Measurements from ENCODE around the gene ADAM17. TPM values are rescaled to one million over a fixed set of nuclear protein-coding genes. Genes with fewer than 3 reads are reported as not detected.
A peak's percentile ranks its signal among the peaks of the same experiment; 100 is the strongest.

Gene ADAM17
- total and polyA plus RNA-seq, 10 donors, result 9.4 to 54.0 (median 32.5) TPM

DNA sequence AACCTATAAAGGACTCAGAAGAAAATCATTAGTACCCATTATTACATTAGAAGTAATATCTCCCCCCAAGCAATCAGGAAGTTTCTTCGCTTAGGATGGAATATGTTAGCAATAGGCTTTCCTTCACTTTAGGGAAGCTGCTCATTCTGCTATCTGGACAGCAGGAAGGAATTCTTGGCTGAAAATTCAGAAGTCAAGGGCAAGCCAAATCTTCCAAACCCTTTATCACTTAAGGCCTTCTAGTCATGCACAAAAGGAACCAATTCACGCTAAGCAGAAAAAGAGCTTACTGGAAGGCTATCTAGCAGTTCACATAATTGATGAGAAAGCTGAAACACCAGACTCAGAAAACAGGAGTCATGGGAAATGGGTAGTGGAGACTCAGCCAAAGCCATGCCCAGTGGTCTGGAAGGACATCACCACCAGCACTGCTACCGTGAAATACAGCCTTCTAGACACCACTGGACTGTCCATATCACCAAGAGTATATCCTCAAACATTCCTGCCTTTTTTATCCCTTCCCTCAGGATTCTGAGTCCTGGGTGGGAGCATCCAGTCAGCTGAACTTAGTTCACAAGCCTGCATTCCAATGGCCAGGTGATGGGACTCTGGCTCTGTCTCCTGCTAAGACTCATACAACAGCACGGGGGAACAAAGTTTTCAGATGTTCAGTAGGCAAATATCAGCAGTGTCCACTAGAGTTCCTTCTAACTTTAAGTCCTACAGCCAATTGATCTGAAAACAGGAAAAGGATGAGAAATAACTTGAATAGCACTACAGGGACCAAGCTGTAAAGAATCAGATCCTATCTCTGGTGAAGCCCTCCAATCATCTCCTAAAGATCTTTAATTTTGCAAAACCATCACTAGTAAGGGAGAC lies 14.8 kb upstream of the ADAM17 start:
- no peaks in the 10 kb centered on the region for H3K9me3 ChIP-seq
- no peak overlapping the region for H3K27ac ChIP-seq
- TF ChIP-seq, protein P1, sequence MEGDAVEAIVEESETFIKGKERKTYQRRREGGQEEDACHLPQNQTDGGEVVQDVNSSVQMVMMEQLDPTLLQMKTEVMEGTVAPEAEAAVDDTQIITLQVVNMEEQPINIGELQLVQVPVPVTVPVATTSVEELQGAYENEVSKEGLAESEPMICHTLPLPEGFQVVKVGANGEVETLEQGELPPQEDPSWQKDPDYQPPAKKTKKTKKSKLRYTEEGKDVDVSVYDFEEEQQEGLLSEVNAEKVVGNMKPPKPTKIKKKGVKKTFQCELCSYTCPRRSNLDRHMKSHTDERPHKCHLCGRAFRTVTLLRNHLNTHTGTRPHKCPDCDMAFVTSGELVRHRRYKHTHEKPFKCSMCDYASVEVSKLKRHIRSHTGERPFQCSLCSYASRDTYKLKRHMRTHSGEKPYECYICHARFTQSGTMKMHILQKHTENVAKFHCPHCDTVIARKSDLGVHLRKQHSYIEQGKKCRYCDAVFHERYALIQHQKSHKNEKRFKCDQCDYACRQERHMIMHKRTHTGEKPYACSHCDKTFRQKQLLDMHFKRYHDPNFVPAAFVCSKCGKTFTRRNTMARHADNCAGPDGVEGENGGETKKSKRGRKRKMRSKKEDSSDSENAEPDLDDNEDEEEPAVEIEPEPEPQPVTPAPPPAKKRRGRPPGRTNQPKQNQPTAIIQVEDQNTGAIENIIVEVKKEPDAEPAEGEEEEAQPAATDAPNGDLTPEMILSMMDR (IDR thresholded peaks at IDR 0.05 in 8 of 11, conservative IDR thresholded peaks at IDR 0.05 in 3 of 11), result no peak
- TF ChIP-seq POLR2A (IDR thresholded peaks at IDR 0.05) (no peak), POLR2AphosphoS5 (IDR thresholded peaks at IDR 0.05) (no peak)
- DNase-seq, result no peak
- H3K4me3 ChIP-seq, result no peak overlapping the region
- intact Hi-C loops (cut with DNase I; ENCODE audit: low total_unique reads), result no loop called here
- 69 to 78% (median 72%) methylated on average over 4 of the region's 4 CpGs for WGBS, 5 donors
- no peaks in the 10 kb centered on the region for H3K27me3 ChIP-seq (replicated peaks in 1 of 7)
- no peaks in the 10 kb centered on the region for H3K36me3 ChIP-seq
- peaks cover 0 to 10% (median 3%) of the 10 kb centered on the region in 6 donors for H3K4me1 ChIP-seq

DNA sequence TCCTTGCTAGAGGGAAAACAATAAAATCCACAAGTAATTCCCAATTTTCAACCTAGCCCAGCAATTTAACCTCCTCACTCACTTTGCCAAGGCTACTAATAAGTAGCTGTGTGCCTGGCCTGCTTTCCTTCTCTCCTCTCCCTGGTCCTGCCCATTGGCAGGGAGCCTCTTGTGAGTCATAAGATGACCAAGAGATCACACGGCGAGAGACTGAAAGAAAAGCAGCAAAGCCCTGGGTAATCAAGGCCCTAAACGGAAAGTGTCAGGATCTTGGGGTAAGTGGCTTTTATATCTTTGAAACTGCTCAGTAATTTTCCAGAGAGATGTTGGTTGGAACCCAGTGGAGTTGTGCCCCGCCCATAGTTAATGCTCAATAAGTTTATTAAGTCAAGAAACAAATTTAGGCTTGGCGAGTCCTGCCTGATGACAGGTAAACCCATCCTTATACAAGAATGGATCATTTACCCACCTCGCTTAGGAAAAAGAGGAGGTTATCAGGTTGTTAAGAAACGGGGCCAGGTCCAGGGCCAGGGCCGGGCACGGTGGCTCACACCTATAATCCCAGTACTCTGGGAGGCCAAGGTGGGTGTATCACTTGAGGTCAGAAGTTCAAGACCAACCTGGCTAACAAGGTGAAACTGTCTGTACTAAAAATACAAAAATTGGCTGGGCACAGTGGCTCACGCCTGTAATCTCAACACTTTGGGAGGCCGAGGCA lies 10.0 kb upstream of the ADAM17 start:
- Histone ChIP-seq H3K9me3 (no peaks in the 10 kb centered on the region), H3K27me3 (replicated peaks in 1 of 7) (no peaks in the 10 kb centered on the region), H3K4me3 (no peak overlapping the region), H3K36me3 (no peaks in the 10 kb centered on the region), H3K27ac (peak overlapping the region in 2 of 8 donors; percentile 13 to 37), H3K4me1 (no peaks in the 10 kb centered on the region)
- intact Hi-C loops (cut with DNase I; ENCODE audit: low total_unique reads), result no loop called here
- WGBS, 5 donors, result 87 to 92% (median 89%) methylated on average over 11 of the region's 11 CpGs
- no peak for DNase-seq
- TF ChIP-seq POLR2A (IDR thresholded peaks at IDR 0.05), result no peak
- peak in 1 of 3 donors; percentile 20 for TF ChIP-seq POLR2AphosphoS5 (IDR thresholded peaks at IDR 0.05)

GRCh38 chr2:9560628-9561027 lies 5.0 kb upstream of the ADAM17 start:
- DNase-seq, result no peak
- no peaks in the 10 kb centered on the region for H3K36me3 ChIP-seq
- 78 to 89% (median 81%) methylated on average over 2 of the region's 2 CpGs for WGBS, 5 donors
- intact Hi-C loops (cut with DNase I; ENCODE audit: low total_unique reads), result no loop called here
- H3K4me1 ChIP-seq, result peaks cover 0 to 20% (median 14%) of the 10 kb centered on the region in 6 donors
- TF ChIP-seq, protein P1 (IDR thresholded peaks at IDR 0.05 in 8 of 11, conservative IDR thresholded peaks at IDR 0.05 in 3 of 11), result no peak
- TF ChIP-seq POLR2AphosphoS5 (IDR thresholded peaks at IDR 0.05), result no peak
- no peak for TF ChIP-seq POLR2A (IDR thresholded peaks at IDR 0.05)
- H3K27me3 ChIP-seq (replicated peaks in 1 of 7), result no peaks in the 10 kb centered on the region
- H3K4me3 ChIP-seq, result no peak overlapping the region
- H3K27ac ChIP-seq, result no peak overlapping the region
- H3K9me3 ChIP-seq, result no peaks in the 10 kb centered on the region

- 63 to 100% (median 88%) methylated on average over 1 of the region's 1 CpG for WGBS, 5 donors
- Histone ChIP-seq H3K27me3 (replicated peaks in 1 of 7) (no peaks in the 10 kb centered on the region), H3K9me3 (no peaks in the 10 kb centered on the region), H3K4me3 (no peak overlapping the region), H3K4me1 (peaks cover 5 to 32% (median 23%) of the 10 kb centered on the region in 6 donors), H3K36me3 (no peaks in the 10 kb centered on the region), H3K27ac (no peak overlapping the region)
- no peak for TF ChIP-seq POLR2AphosphoS5 (IDR thresholded peaks at IDR 0.05)
- TF ChIP-seq POLR2A (IDR thresholded peaks at IDR 0.05), result no peak
- TF ChIP-seq, protein P1 (IDR thresholded peaks at IDR 0.05 in 8 of 11, conservative IDR thresholded peaks at IDR 0.05 in 3 of 11), result no peak
- DNase-seq, result no peak
- intact Hi-C loops (cut with DNase I; ENCODE audit: low total_unique reads), result no loop called here
These were observed 3.3 kb upstream of the ADAM17 start for GRCh38 chr2:9558948-9559381.

All from spleen (tissue), 11 donors.